ENCODE results near the gene CSF2.
"Not testable (repeated sequence)": the region's sequence is repeated elsewhere in the genome, so short reads cannot be mapped to it uniquely, and the experiment has no call there.

CSF2 gene

GRCh38 chr5:132112111-132112510 is 38.5 kb downstream of the CSF2 start:
- no peak for DNase-seq

- no peak for DNase-seq
Observed at GRCh38 chr5:132114150-132115121, 40.8 kb downstream of the CSF2 start.

- no peak for DNase-seq
Observed at GRCh38 chr5:132115375-132115774, 41.8 kb downstream of the CSF2 start.

GRCh38 chr5:132116072-132116471 is 42.5 kb downstream of the CSF2 start:
- no peak for DNase-seq

GRCh38 chr5:132116909-132117489 is 43.4 kb downstream of the CSF2 start:
- not testable (repeated sequence) for DNase-seq

- DNase-seq: not testable (repeated sequence)
Observed at GRCh38 chr5:132120717-132121116, 47.1 kb downstream of the CSF2 start.

- DNase-seq: not testable (repeated sequence)
Observed at GRCh38 chr5:132122971-132123370, 49.4 kb downstream of the CSF2 start.

GRCh38 chr5:132123578-132123977 is 50.0 kb downstream of the CSF2 start:
- not testable (repeated sequence) for DNase-seq
